Mucosa of descending colon (tissue), 3 donors: ENCODE measurements around the gene FADS2. TPM values are rescaled to one million over a fixed set of nuclear protein-coding genes. Genes with fewer than 3 reads are reported as not detected.

ENCODE experiments used
- ATAC-seq: fragments of 200-7000 bp; cut with Tn5 transposase; one replicate; pipeline ENCODE4 v1.9.1; 2020; ENCODE audit warnings: mild to moderate bottlenecking, moderate library complexity
- DNase-seq, 3 donors: peaks; one replicate each; pipeline ENCODE4 v3.0.0-alpha.2; 2020
- H3K36me3 ChIP-seq: fragments of 200-600 bp; one replicate; pipeline ENCODE4 v1.8.0; 2021; ENCODE audit warnings: low read depth, mild to moderate bottlenecking
- H3K4me1 ChIP-seq: fragments of 200-600 bp; one replicate; pipeline ENCODE4 v1.8.0; 2021; ENCODE audit warnings: low read depth, mild to moderate bottlenecking
- H3K4me3 ChIP-seq: fragments of 200-600 bp; one replicate; pipeline ENCODE4 v1.8.0; 2021; ENCODE audit warnings: mild to moderate bottlenecking
- H3K9me3 ChIP-seq: fragments of 200-600 bp; one replicate; pipeline ENCODE4 v1.8.0; 2021; ENCODE audit warnings: mild to moderate bottlenecking
- intact Hi-C, 2 donors: fragments of 100-400 bp; cut with DNase I in 1 of 2; cut with micrococcal nuclease in 1 of 2; formaldehyde crosslinking; loops; one replicate each; pipeline versions ENCODE4 v1.11.0 to v1.11.1; 2022; cut with DNase I, micrococcal nuclease
- total RNA-seq, 3 donors: library from RNA; stranded (reverse); fragmentation: NEBNext Ultra II Directional in 2 of 3; extraction: Animal tissue kit (Norgen Biotek cat#: 25700) in 2 of 3; gene quantifications; one replicate each; pipeline versions ENCODE4 v1.2.1 to v1.2.4, GENCODE V29; 2021 to 2023
- TF ChIP-seq, protein P1 (sequence below): fragments of 200-600 bp; IDR thresholded peaks from one replicate; pipeline ENCODE4 v1.8.0; 2022; ENCODE audit warnings: antibody characterized with exemption, mild to moderate bottlenecking
- donor health status: DM: no; HTN: no; CAD: no; lungs with moderate emphysema.
- donor health status: DM: no; HTN: no; CAD: no.
- donor health status: DM: no; HTN: yes; CAD: no.

Gene FADS2
- total RNA-seq, 3 donors from 2014 or later, result 2.5 to 29.3 (median 8.6) TPM

DNA sequence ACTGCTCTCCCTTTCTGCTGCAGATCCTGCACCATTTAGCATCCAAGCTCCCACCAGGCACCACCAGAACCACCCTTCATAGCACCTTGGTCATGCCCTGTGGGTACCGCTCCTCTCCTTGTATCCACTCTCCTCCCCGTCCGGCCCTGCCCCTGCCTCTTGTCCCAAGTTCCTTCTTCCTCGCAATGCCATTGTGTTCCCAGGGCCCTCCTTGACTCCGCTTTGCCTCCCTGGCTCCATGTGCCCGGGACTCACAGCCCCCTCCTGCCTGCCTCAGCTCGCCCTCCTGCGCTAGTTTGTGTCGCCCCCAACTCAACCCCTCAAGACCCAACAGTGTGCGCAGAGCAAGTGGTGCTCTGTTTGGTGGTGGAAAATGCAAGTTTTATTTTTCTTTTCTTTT lies 10.8 kb downstream of the FADS2 start:
- no peaks in the 10 kb centered on the region for H3K36me3 ChIP-seq
- intact Hi-C loops, result no loop called here
- H3K9me3 ChIP-seq, result no peaks in the 10 kb centered on the region
- no peak overlapping the region for H3K4me3 ChIP-seq
- TF ChIP-seq, protein P1, sequence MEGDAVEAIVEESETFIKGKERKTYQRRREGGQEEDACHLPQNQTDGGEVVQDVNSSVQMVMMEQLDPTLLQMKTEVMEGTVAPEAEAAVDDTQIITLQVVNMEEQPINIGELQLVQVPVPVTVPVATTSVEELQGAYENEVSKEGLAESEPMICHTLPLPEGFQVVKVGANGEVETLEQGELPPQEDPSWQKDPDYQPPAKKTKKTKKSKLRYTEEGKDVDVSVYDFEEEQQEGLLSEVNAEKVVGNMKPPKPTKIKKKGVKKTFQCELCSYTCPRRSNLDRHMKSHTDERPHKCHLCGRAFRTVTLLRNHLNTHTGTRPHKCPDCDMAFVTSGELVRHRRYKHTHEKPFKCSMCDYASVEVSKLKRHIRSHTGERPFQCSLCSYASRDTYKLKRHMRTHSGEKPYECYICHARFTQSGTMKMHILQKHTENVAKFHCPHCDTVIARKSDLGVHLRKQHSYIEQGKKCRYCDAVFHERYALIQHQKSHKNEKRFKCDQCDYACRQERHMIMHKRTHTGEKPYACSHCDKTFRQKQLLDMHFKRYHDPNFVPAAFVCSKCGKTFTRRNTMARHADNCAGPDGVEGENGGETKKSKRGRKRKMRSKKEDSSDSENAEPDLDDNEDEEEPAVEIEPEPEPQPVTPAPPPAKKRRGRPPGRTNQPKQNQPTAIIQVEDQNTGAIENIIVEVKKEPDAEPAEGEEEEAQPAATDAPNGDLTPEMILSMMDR, result no peak
- no peaks in the 10 kb centered on the region for H3K4me1 ChIP-seq
- DNase-seq (no peak), ATAC-seq (no peak)

DNA sequence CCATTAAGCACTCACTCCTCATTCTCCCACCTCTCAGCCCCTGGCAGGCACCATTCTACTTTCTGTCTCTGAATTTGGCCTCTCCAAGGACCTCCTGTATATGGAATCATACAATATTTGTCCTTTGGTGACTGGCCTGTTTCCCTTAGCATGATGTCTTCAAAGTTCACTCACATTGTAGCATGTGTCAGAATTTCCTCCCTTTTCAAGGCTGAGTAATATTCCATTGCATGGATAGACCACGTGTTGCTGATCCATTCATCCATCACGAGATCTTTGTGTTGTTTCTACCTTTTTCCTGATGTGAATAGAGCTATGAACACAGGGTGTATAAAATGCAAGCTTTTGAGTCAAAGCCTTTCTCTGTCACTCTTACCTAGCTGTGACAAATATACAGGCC lies 11.6 kb downstream of the FADS2 start:
- TF ChIP-seq, protein P1, result no peak
- no peak for ATAC-seq
- no peak for DNase-seq
- intact Hi-C loops, result no loop called here
- Histone ChIP-seq H3K9me3 (no peaks in the 10 kb centered on the region), H3K4me3 (no peak overlapping the region), H3K4me1 (no peaks in the 10 kb centered on the region), H3K36me3 (no peaks in the 10 kb centered on the region)

DNA sequence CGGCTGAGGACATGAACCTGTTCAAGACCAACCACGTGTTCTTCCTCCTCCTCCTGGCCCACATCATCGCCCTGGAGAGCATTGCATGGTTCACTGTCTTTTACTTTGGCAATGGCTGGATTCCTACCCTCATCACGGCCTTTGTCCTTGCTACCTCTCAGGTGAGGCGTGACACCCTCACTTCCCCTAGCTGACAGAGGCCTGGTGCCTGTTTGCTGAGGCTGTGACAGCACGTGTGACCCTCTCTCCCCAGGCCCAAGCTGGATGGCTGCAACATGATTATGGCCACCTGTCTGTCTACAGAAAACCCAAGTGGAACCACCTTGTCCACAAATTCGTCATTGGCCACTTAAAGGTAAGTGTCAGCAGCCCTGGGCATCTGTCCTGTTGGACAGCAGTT lies 12.3 kb downstream of the FADS2 start:
- no peak for DNase-seq
- Histone ChIP-seq H3K36me3 (no peaks in the 10 kb centered on the region), H3K4me1 (no peaks in the 10 kb centered on the region), H3K4me3 (no peak overlapping the region), H3K9me3 (no peaks in the 10 kb centered on the region)
- no peak for ATAC-seq
- intact Hi-C loops, result no loop called here
- TF ChIP-seq, protein P1, result no peak

DNA sequence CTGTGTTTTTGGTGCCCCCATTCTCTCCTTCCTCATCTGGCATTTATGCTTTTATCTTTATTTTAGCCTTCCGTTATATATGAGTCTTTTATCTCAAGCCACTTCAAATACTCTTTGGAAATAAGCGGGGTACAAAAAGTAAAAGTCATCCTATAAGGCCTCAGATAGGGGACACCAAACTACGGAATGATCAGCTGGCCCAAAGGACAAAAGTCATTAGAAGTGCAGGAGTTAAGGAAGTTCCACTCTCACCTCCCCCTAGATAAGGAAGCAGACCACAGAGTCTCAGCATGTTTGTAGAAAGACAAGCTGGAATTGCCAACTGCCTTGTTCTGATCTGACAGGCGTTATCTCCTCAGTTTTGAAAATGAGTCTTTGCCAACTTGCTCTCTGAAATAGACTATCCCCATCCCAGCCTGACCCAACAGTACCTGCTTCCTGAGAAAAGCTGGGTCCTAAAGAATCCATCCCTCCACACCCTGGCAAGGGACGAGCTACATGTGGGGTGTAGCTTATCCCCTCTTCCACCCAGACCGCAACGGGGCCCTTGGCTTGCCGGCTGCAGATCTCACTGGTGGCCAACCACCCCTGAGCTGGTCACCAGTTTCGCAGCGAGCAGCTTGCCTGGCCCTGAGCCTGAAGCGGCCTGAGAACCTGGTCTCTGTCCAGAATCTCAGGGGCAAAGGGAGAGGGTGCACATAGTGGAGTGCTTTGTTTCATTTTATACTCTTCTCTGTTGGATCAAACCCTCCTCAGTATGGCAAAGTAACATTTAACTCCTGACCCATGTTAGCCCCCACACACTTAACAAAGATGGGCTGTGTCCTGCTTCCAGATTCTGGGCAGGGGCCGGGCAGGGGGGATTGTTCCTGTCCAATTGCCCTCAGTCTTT lies 13.8 kb downstream of the FADS2 start:
- Histone ChIP-seq H3K36me3 (no peaks in the 10 kb centered on the region), H3K9me3 (no peaks in the 10 kb centered on the region), H3K4me3 (no peak overlapping the region), H3K4me1 (no peaks in the 10 kb centered on the region)
- TF ChIP-seq, protein P1, result no peak
- DNase-seq, result no peak
- intact Hi-C loops, result no loop called here
- no peak for ATAC-seq

DNA sequence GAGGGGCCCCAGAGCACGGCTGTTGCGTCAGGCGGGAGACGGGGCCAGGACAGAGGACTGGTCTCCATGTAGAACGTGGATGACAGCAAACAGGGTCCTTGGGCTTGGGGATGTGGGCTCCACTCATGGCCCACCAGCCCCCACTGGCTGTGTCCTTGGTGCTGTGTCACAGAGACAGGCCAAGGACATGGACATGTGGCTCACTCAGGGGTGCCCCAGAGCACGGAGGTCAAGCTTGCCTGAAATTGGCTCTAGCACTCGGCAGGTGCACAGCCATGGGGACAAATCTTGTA lies 14.4 kb downstream of the FADS2 start:
- Histone ChIP-seq H3K4me1 (no peaks in the 10 kb centered on the region), H3K4me3 (no peak overlapping the region), H3K9me3 (no peaks in the 10 kb centered on the region), H3K36me3 (no peaks in the 10 kb centered on the region)
- ATAC-seq (no peak), DNase-seq (no peak)
- intact Hi-C loops, result no loop called here
- TF ChIP-seq, protein P1, result no peak
